HG03469 (cell line): ENCODE results near the gene YBX1.
"Not testable (repeated sequence)": the region's sequence is repeated elsewhere in the genome, so short reads cannot be mapped to it uniquely, and the experiment has no call there.

Source experiments
- ATAC-seq: cut with Tn5 transposase; IDR thresholded peaks from one replicate; pipeline ENCODE4 v1.9.1; 2021; ENCODE audit warnings: mild to moderate bottlenecking, moderate library complexity, moderate number of reproducible peaks; ENCODE audit not compliant: unreplicated experiment

The YBX1 gene

GRCh38 chr1:42681741-42682483 lies at the start of gene YBX1:
YBX1 (plus strand) TSS chr1:42682418; CDS start chr1:42682566, 148 bp downstream.
- ATAC-seq: peak; percentile 73

GRCh38 chr1:42639116-42639515 lies 43.1 kb upstream of the YBX1 start:
- ATAC-seq: no peak

DNA sequence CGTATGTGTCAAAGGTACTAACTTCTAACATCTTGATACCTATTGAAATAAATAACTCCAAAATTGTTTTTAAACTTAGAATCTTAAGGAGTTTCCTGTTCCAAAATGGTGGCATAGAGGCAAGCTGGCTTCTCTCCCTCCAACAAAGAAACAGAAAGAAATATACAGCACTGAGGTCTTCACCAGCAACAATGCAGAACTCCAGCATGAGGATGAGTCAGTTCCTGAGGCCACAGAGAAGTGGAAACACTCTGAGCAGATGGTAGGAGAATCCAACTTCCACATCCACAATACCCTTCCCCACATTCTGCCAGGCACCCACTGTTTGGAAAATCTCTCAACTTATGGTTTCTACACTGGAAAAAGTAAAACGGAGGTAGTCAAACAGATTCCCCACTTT lies 36.2 kb upstream of the YBX1 start:
- ATAC-seq: no peak

DNA sequence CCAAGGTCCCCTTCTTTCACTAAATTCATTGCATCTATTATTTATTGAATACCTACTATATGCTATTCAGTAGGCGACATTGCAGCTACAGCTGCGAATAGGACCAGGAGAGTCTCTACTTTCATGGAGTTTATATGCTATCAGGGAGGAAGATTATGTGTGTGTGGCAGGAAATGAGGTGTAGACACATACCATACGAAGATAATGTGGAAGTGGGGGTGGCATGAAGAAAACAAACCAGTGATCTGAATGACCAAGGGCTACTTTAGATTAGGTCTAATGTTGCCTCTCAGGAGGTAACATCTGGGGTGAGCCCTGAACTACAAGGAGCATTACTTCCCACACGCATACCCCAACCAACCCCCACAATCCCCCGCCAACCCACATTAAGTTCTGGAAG lies 25.0 kb upstream of the YBX1 start:
- ATAC-seq: no peak

DNA sequence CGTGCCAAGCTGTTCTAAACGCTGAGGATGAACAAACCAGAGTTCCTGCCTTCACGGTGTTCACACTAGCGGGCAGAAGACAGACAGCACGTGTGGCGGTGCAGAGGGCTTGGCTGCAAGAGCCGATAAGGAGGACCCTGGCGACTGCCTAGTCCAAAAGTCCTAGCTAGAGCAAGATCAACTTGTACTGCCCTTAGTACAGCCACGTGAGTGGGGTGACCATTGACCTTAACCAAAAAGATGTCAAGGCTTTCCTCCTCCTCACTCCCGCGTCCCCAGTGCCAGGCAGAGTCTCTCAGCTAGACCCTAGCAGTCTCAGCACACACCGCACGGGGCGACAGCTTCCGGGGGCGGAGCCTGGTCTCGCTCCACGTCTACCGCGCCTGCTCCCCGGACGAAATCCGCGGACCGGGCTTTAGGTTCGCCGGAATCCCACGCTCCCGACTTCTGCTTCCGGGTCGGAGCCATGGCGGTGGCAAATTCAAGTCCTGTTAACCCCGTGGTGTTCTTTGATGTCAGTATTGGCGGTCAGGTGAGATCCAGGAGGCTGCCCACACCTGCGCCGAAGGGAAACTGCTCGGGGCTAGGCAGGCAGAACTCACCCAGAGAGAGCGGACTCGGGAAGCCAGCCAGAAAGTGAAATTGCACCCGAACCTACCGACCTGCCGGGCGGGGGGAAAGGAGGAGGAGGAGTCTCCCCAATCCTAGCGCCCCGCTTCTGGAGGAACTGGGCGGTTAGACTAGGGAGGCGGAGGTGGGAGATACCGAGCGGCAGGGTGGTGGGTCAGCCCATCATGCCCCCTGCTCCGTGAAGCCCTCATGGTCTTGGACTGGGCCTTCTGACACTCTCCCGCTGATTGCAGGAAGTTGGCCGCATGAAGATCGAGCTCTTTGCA lies 24.0 kb upstream of the YBX1 start, which contains the start of gene PPIH:
PPIH (plus strand) TSS at position 443 of the 896 bp plus-strand sequence; CDS start at position 467, 24 bp downstream.
- ATAC-seq: peak; percentile 75

DNA sequence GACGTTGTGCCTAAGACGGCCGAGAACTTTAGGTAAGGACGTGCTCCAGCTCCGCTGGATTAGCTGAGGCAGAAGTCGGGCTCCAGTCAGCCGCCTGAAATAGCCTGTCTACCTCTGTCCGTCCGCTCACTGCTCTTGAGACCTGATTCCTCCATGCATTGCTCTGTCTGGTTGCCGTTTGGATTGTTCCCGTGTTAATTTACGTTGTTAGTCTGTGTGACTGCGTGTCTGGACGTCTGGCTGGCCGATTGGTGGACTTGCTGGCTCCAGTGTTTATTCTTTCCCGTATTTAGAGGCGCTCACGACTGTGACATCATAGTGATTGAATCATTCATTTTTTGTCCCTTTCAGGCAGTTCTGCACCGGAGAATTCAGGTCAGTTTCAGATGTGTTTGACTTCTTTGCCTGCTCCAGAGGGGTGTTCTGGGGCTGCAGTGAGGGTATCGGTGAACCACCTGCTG lies 23.3 kb upstream of the YBX1 start:
- no peak for ATAC-seq

GRCh38 chr1:42660907-42661500 lies 21.2 kb upstream of the YBX1 start:
- no peak for ATAC-seq

- no peak for ATAC-seq
Measured at GRCh38 chr1:42669936-42670335, 12.3 kb upstream of the YBX1 start.

DNA sequence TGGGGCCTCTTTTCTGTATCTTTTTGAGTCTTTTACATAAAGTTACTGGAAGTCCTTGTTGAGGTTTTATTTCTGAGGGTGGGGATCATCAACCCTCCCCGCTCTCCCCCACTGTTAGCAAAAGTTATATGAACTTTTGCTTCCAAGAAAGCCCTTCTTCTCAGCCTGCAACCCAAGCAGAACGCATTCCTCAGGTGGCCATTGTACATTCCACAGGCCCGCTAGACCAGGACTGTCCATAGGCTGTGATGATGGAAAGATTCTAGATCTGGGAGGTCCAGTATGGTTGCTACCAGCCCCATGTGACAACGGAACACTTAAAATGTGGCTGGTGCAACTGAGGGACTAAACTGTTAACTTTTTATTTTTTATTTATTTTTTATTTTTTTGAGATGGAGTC lies 11.8 kb upstream of the YBX1 start:
- no peak for ATAC-seq

DNA sequence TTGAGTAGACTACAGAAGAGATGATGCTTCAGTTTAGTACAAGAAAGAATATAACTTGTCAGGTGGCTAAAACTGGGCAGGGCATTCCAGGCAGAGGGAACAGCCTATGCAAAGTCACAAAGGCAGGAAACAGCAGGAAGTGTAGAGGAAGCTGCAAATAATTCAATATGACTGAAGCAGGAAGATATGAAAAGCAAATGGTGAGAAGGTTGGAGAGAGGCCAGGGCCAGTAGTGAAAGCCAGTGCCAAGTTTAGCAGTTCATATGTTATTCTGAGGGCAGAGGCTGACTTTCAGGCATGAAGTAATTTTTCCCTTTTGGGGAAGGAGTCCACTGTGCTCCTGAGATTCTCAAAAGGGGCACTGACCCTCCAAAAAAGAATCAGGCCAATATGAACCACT lies 8.0 kb upstream of the YBX1 start:
- ATAC-seq: no peak

- ATAC-seq: no peak
Measured at GRCh38 chr1:42674682-42675081, 7.5 kb upstream of the YBX1 start.

GRCh38 chr1:42675467-42675866 lies 6.8 kb upstream of the YBX1 start:
- ATAC-seq: no peak

- no peak for ATAC-seq
Measured at GRCh38 chr1:42676534-42677087, 5.6 kb upstream of the YBX1 start.

- ATAC-seq: no peak
Measured at GRCh38 chr1:42679364-42679983, 2.7 kb upstream of the YBX1 start.

DNA sequence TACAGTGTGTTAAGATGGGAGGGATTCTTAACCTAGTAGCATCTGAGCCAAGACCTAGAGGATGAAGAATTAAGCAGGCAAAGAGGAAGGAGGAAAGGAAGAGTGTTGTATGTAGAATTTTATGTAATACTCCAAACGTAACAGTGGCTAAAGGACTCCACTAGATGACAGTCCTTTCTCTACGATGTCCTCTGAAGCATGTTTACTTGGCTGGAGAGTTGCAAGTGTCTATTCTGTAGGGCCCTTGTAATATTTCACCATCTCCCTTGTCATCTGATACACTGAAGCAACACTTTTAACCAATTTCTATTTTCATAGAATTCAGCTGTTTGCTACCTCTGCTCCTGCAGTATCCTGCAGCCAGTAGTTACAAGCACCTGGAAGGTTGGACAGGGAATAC lies 2.2 kb upstream of the YBX1 start:
- no peak for ATAC-seq

GRCh38 chr1:42680921-42681683 lies 1.1 kb upstream of the YBX1 start:
- ATAC-seq: no peak

- ATAC-seq: not testable (repeated sequence)
Measured at GRCh38 chr1:42682484-42682738, 193 bp downstream of the YBX1 start.

DNA sequence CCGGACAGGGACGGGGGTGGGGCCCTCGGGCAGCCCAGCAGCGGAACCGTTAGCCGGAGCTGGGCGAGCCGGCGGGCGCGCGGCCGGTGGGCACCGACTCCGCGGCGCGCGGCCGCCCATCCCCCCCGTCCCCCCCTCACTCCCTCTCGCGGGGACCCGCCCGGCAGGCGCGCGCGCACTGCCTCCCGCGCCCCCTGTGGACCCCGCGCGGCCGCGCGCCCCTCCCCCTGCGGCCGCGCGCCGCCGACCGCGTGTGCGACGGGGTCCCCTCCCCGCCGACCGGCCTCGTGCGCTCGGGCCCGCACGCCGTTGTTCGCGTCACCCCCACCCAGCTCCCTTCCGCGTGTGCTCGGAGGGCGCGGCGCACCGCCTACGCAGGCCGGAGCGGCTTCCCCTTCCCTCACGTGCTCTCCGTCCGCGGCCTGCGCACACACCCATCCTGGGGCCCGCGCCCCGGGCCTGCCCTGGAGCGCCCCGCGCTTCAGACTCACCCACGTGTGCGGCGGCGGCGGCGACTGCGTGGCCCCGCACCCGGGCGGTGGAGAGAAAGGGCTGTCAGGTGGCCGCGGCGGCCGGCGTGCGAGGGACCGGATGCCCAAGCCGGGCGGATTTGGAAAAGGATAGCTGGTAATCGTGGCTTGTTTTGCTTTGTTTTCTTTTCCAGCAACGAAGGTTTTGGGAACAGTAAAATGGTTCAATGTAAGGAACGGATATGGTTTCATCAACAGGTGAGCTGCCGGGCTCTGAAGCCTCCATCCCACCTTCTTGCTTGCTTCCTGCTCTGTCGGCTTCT lies 717 bp downstream of the YBX1 start:
- no peak for ATAC-seq

GRCh38 chr1:42684139-42684538 lies 1.9 kb downstream of the YBX1 start:
- no peak for ATAC-seq
